Measurements from ENCODE around the gene KRTAP10-4.

GRCh38 chr21:44530221-44530902 is 43.2 kb upstream of the KRTAP10-4 start:
- TF ChIP-seq CTCF (IDR thresholded peaks at IDR 0.05) (no peak), POLR2A (IDR thresholded peaks at IDR 0.05) (no peak)

Measured in prostate gland (tissue), 2 donors.